Measurements from ENCODE around the gene DDX23. TPM values are rescaled to one million over a fixed set of nuclear protein-coding genes. Genes with fewer than 3 reads are reported as not detected.

DDX23 gene
- total RNA-seq, 1 experiment from 2014 or later, result 135 TPM

- no peak for TF ChIP-seq EZH2 (IDR thresholded peaks at IDR 0.05; ENCODE audit: borderline replicate concordance, low read depth, low read length, poor library complexity, severe bottlenecking)
- no peak for TF ChIP-seq CTCF (conservative IDR thresholded peaks at IDR 0.05; ENCODE audit: low read depth, low read length)
- DNase-seq (ENCODE audit: low spot score), result no peak
- Histone ChIP-seq H3K4me3 (ENCODE audit: low read depth, low read length, poor library complexity, severe bottlenecking) (no peak overlapping the region), H3K36me3 (ENCODE audit: insufficient read depth, low read length, poor library complexity, severe bottlenecking) (no peaks in the 10 kb centered on the region), H3K4me1 (ENCODE audit: insufficient read depth, low read length, poor library complexity, severe bottlenecking) (peaks cover 10% of the 10 kb centered on the region), H3K27me3 (replicated peaks; ENCODE audit: insufficient read depth, low read depth, low read length, poor library complexity) (no peaks in the 10 kb centered on the region), H3K27ac (ENCODE audit: low read depth, low read length, poor library complexity, severe bottlenecking) (peak overlapping the region; percentile 16), H3K9me3 (ENCODE audit: low read depth, low read length, poor library complexity, severe bottlenecking) (no peaks in the 10 kb centered on the region)
- BruUV-seq (replicated peaks), result no TSS peak
- ChIA-PET CTCF (interaction anchor here (0.6 kb wide), 1 partner anchor 164 kb away, joined by 4 read pairs; no protein-coding TSS in a partner anchor), POLR2A (ENCODE audit: low non-redundant PET) (no interaction called here)
- intact Hi-C loops (cut with micrococcal nuclease; ENCODE audit: unreplicated experiment), result no loop called here
Observed at GRCh38 chr12:48780381-48781025, 71.5 kb downstream of the DDX23 start.

- H3K27me3 ChIP-seq (replicated peaks; ENCODE audit: insufficient read depth, low read depth, low read length, poor library complexity), result no peaks in the 10 kb centered on the region
- H3K36me3 ChIP-seq (ENCODE audit: insufficient read depth, low read length, poor library complexity, severe bottlenecking), result no peaks in the 10 kb centered on the region
- intact Hi-C loops (cut with micrococcal nuclease; ENCODE audit: unreplicated experiment), result no loop called here
- TF ChIP-seq EZH2 (IDR thresholded peaks at IDR 0.05; ENCODE audit: borderline replicate concordance, low read depth, low read length, poor library complexity, severe bottlenecking), result no peak
- no peak for TF ChIP-seq CTCF (conservative IDR thresholded peaks at IDR 0.05; ENCODE audit: low read depth, low read length)
- BruUV-seq (replicated peaks), result no TSS peak
- H3K27ac ChIP-seq (ENCODE audit: low read depth, low read length, poor library complexity, severe bottlenecking), result peak overlapping the region; percentile 16
- H3K9me3 ChIP-seq (ENCODE audit: low read depth, low read length, poor library complexity, severe bottlenecking), result no peaks in the 10 kb centered on the region
- POLR2A ChIA-PET (ENCODE audit: low non-redundant PET), result no interaction called here
- H3K4me1 ChIP-seq (ENCODE audit: insufficient read depth, low read length, poor library complexity, severe bottlenecking), result peaks cover 10% of the 10 kb centered on the region
- CTCF ChIA-PET, result interaction anchor here (0.5 kb wide), 1 partner anchor 27 kb away, joined by 10 read pairs; no protein-coding TSS in a partner anchor
- H3K4me3 ChIP-seq (ENCODE audit: low read depth, low read length, poor library complexity, severe bottlenecking), result no peak overlapping the region
- peak; percentile 50 for DNase-seq (ENCODE audit: low spot score)
Observed at GRCh38 chr12:48779869-48780268, 72.1 kb downstream of the DDX23 start.

Other genes with a start within 250 kb of the DDX23 start
- gene KANSL2, start 169.9 kb downstream of the DDX23 start, total RNA-seq (2021), result 46.9 and 51.4 TPM in 2 replicates
- 51.0 and 51.8 TPM in 2 replicates for gene CCNT1, start 135.5 kb downstream of the DDX23 start, total RNA-seq (2021)
- gene ADCY6, start 63.1 kb downstream of the DDX23 start, total RNA-seq (2021), result 6.8 and 12.8 TPM in 2 replicates
- 23.8 and 32.4 TPM in 2 replicates for gene CACNB3, start 33.7 kb downstream of the DDX23 start, total RNA-seq (2021)
- 2.0 and 2.7 TPM in 2 replicates for gene RND1, start 13.7 kb upstream of the DDX23 start, total RNA-seq (2021)
- 31.8 and 32.5 TPM in 2 replicates for gene FKBP11, start 73.3 kb upstream of the DDX23 start, total RNA-seq (2021)
- gene ARF3, start 105.3 kb upstream of the DDX23 start, total RNA-seq (2021), result 183 and 196 TPM in 2 replicates
- 0.17 and 0.50 TPM in 2 replicates for gene WNT10B, start 119.6 kb upstream of the DDX23 start, total RNA-seq (2021)
- not detected in 2 replicates for gene WNT1, start 126.2 kb upstream of the DDX23 start, total RNA-seq (2021)
- gene DDN, start 147.2 kb upstream of the DDX23 start, total RNA-seq (2021), result 2.7 and 2.9 TPM in 2 replicates
- gene PRKAG1, start 166.6 kb upstream of the DDX23 start, total RNA-seq (2021), result 50.7 and 59.6 TPM in 2 replicates
- 121 and 138 TPM in 2 replicates for gene KMT2D, start 208.6 kb upstream of the DDX23 start, total RNA-seq (2021)
- gene RHEBL1, start 217.8 kb upstream of the DDX23 start, total RNA-seq (2021), result 1.3 and 1.6 TPM in 2 replicates
- 0.22 and 0.39 TPM in 2 replicates for gene DHH, start 242.6 kb upstream of the DDX23 start, total RNA-seq (2021)